ENCODE data around the gene FATE1. TPM values are rescaled to one million over a fixed set of nuclear protein-coding genes. Genes with fewer than 3 reads are reported as not detected.

The FATE1 gene
- total and polyA plus RNA-seq, 4 donors, result not detected

DNA sequence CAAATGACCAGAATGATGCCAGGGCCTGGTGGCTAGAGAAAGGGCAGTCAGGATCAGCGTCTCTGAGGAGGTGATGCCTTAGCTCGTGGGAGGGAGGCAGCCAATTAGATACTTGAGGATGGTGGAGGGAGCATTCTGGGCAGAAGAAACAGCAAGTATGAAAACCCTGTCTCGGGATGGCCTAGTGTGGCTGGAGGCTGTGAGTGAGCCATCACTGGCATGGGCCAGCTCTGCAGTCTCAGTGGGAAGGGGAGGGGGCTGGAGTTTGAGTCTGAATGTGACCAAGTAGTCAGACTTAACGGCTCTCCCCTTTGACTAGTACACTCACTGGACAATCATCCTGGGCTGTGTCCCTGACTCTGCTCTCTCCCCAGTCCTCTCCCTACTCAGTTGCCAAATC is 25.8 kb downstream of the FATE1 start:
- no peak for DNase-seq (ENCODE audit: low spot score)
- 80% methylated on average over 4 of the region's 4 CpGs for WGBS

DNA sequence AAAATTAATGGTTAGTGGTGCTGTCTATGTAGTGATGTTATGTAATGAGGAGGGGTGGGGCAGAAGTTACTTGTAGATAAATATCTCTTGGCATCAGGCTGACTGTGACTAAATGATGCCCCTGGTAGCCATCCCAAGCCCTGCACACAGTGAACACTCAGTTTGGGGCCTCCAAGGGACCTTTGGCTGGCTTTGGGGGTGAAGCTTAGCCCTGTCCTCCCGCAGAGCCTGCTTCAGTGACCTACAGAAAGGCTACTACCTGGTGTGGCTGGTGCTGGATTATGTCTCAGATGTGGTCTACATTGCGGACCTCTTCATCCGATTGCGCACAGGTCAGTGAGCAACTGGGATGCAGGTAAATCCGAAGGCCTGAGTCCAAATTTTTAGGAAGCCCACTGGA is 26.5 kb downstream of the FATE1 start:
- H3K4me3 ChIP-seq (ENCODE audit: low read depth in 1 of 3, low read length in 3 of 3), result no peak overlapping the region
- TF ChIP-seq, protein P1, sequence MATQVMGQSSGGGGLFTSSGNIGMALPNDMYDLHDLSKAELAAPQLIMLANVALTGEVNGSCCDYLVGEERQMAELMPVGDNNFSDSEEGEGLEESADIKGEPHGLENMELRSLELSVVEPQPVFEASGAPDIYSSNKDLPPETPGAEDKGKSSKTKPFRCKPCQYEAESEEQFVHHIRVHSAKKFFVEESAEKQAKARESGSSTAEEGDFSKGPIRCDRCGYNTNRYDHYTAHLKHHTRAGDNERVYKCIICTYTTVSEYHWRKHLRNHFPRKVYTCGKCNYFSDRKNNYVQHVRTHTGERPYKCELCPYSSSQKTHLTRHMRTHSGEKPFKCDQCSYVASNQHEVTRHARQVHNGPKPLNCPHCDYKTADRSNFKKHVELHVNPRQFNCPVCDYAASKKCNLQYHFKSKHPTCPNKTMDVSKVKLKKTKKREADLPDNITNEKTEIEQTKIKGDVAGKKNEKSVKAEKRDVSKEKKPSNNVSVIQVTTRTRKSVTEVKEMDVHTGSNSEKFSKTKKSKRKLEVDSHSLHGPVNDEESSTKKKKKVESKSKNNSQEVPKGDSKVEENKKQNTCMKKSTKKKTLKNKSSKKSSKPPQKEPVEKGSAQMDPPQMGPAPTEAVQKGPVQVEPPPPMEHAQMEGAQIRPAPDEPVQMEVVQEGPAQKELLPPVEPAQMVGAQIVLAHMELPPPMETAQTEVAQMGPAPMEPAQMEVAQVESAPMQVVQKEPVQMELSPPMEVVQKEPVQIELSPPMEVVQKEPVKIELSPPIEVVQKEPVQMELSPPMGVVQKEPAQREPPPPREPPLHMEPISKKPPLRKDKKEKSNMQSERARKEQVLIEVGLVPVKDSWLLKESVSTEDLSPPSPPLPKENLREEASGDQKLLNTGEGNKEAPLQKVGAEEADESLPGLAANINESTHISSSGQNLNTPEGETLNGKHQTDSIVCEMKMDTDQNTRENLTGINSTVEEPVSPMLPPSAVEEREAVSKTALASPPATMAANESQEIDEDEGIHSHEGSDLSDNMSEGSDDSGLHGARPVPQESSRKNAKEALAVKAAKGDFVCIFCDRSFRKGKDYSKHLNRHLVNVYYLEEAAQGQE (IDR thresholded peaks at IDR 0.05), result no peak
- TF ChIP-seq FOXA2 (IDR thresholded peaks at IDR 0.05), result no peak
- TF ChIP-seq RXRA (IDR thresholded peaks at IDR 0.05), result no peak
- TF ChIP-seq RAD21 (IDR thresholded peaks at IDR 0.05), result no peak
- TF ChIP-seq, protein P2, sequence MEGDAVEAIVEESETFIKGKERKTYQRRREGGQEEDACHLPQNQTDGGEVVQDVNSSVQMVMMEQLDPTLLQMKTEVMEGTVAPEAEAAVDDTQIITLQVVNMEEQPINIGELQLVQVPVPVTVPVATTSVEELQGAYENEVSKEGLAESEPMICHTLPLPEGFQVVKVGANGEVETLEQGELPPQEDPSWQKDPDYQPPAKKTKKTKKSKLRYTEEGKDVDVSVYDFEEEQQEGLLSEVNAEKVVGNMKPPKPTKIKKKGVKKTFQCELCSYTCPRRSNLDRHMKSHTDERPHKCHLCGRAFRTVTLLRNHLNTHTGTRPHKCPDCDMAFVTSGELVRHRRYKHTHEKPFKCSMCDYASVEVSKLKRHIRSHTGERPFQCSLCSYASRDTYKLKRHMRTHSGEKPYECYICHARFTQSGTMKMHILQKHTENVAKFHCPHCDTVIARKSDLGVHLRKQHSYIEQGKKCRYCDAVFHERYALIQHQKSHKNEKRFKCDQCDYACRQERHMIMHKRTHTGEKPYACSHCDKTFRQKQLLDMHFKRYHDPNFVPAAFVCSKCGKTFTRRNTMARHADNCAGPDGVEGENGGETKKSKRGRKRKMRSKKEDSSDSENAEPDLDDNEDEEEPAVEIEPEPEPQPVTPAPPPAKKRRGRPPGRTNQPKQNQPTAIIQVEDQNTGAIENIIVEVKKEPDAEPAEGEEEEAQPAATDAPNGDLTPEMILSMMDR (IDR thresholded peaks at IDR 0.05; ENCODE audit: low read depth, low read length, missing input control), result no peak
- no peak for TF ChIP-seq JUND (IDR thresholded peaks at IDR 0.05)
- TF ChIP-seq HNF4G (IDR thresholded peaks at IDR 0.05), result no peak

More for the DNA sequence above, 25.8 kb downstream of the FATE1 start:
- no peak overlapping the region for H3K4me3 ChIP-seq (ENCODE audit: low read depth in 1 of 3, low read length in 3 of 3)
- H3K9me3 ChIP-seq (ENCODE audit: control insufficient read depth in 4 of 4, low read length in 3 of 4), result peaks cover 0 to 2% (median 0%) of the 10 kb centered on the region in 4 donors
- H3K4me1 ChIP-seq (ENCODE audit: control insufficient read depth in 4 of 4, insufficient read depth in 4 of 4, low read length in 3 of 4), result no peaks in the 10 kb centered on the region
- no peaks in the 10 kb centered on the region for H3K27me3 ChIP-seq (ENCODE audit: control insufficient read depth in 4 of 4, insufficient read depth in 4 of 4, low read length in 3 of 4)
- H3K27ac ChIP-seq (ENCODE audit: low read depth in 1 of 2, low read length in 2 of 2), result no peak overlapping the region
- no peak overlapping the region for H3K9ac ChIP-seq (ENCODE audit: low read depth in 1 of 2, low read length in 2 of 2)
- TF ChIP-seq SP1 (IDR thresholded peaks at IDR 0.05), result no peak
- no peak for TF ChIP-seq FOXA2 (IDR thresholded peaks at IDR 0.05)
- TF ChIP-seq, protein P3, sequence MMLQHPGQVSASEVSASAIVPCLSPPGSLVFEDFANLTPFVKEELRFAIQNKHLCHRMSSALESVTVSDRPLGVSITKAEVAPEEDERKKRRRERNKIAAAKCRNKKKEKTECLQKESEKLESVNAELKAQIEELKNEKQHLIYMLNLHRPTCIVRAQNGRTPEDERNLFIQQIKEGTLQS (IDR thresholded peaks at IDR 0.05), result no peak
- TF ChIP-seq HNF4A (conservative IDR thresholded peaks at IDR 0.05), result no peak
- TF ChIP-seq HNF4G (IDR thresholded peaks at IDR 0.05), result no peak
- TF ChIP-seq NR2F2 (IDR thresholded peaks at IDR 0.05), result no peak
- TF ChIP-seq, protein P2 (IDR thresholded peaks at IDR 0.05; ENCODE audit: low read depth, low read length, missing input control), result no peak
- no peak for TF ChIP-seq TAF1 (conservative IDR thresholded peaks at IDR 0.05)
- TF ChIP-seq, protein P4, sequence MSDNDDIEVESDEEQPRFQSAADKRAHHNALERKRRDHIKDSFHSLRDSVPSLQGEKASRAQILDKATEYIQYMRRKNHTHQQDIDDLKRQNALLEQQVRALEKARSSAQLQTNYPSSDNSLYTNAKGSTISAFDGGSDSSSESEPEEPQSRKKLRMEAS (IDR thresholded peaks at IDR 0.05), result no peak
- TF ChIP-seq RAD21 (IDR thresholded peaks at IDR 0.05), result no peak
- TF ChIP-seq RXRA (IDR thresholded peaks at IDR 0.05), result no peak
- TF ChIP-seq, protein P5, sequence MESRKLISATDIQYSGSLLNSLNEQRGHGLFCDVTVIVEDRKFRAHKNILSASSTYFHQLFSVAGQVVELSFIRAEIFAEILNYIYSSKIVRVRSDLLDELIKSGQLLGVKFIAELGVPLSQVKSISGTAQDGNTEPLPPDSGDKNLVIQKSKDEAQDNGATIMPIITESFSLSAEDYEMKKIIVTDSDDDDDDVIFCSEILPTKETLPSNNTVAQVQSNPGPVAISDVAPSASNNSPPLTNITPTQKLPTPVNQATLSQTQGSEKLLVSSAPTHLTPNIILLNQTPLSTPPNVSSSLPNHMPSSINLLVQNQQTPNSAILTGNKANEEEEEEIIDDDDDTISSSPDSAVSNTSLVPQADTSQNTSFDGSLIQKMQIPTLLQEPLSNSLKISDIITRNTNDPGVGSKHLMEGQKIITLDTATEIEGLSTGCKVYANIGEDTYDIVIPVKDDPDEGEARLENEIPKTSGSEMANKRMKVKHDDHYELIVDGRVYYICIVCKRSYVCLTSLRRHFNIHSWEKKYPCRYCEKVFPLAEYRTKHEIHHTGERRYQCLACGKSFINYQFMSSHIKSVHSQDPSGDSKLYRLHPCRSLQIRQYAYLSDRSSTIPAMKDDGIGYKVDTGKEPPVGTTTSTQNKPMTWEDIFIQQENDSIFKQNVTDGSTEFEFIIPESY (IDR thresholded peaks at IDR 0.05), result no peak
- TF ChIP-seq FOXA1 (IDR thresholded peaks at IDR 0.05), result no peak
- TF ChIP-seq EGR1 (IDR thresholded peaks at IDR 0.05; ENCODE audit: low read depth in 2 of 2), result no peak
- no peak for TF ChIP-seq YY1 (IDR thresholded peaks at IDR 0.05)
- TF ChIP-seq, protein P1 (IDR thresholded peaks at IDR 0.05), result no peak
- no peaks in the 10 kb centered on the region for H3K36me3 ChIP-seq (ENCODE audit: control insufficient read depth in 4 of 4, insufficient read depth in 3 of 4, low read depth in 1 of 4, low read length in 3 of 4)

More for the DNA sequence above, 26.5 kb downstream of the FATE1 start:
- Histone ChIP-seq H3K9me3 (ENCODE audit: control insufficient read depth in 4 of 4, low read length in 3 of 4) (peaks cover 0 to 2% (median 0%) of the 10 kb centered on the region in 4 donors), H3K27me3 (ENCODE audit: control insufficient read depth in 4 of 4, insufficient read depth in 4 of 4, low read length in 3 of 4) (no peaks in the 10 kb centered on the region), H3K27ac (ENCODE audit: low read depth in 1 of 2, low read length in 2 of 2) (no peak overlapping the region), H3K4me1 (ENCODE audit: control insufficient read depth in 4 of 4, insufficient read depth in 4 of 4, low read length in 3 of 4) (no peaks in the 10 kb centered on the region), H3K36me3 (ENCODE audit: control insufficient read depth in 4 of 4, insufficient read depth in 3 of 4, low read depth in 1 of 4, low read length in 3 of 4) (no peaks in the 10 kb centered on the region), H3K9ac (ENCODE audit: low read depth in 1 of 2, low read length in 2 of 2) (no peak overlapping the region)
- 87% methylated on average over 5 of the region's 5 CpGs for WGBS
- no peak for DNase-seq (ENCODE audit: low spot score)

Measured in liver (tissue), 9 donors.